Activated CD4-positive, alpha-beta T cell treated with anti-CD3 and anti-CD28 coated beads, Interleukin-2, amount 50 U/mL, for 48 hours (primary cell): ENCODE data around the gene PLEKHS1.
"Not testable (repeated sequence)": the region's sequence is repeated elsewhere in the genome, so short reads cannot be mapped to it uniquely, and the experiment has no call there.

ENCODE experiments used
- DNase-seq, 2 experiments: peaks; one replicate each; pipeline ENCODE4 v3.0.0-alpha.2; 2020

PLEKHS1 gene

GRCh38 chr10:113742466-113742865, 9.0 kb upstream of the PLEKHS1 start:
- no peak for DNase-seq

GRCh38 chr10:113743594-113743993, 7.9 kb upstream of the PLEKHS1 start:
- DNase-seq: no peak

GRCh38 chr10:113745374-113745773, 6.1 kb upstream of the PLEKHS1 start:
- DNase-seq: no peak

- no peak for DNase-seq
Measured at GRCh38 chr10:113746217-113746957, 5.1 kb upstream of the PLEKHS1 start.

- DNase-seq: no peak
Measured at GRCh38 chr10:113752553-113752952, 1.1 kb downstream of the PLEKHS1 start.

- no peak for DNase-seq
Measured at GRCh38 chr10:113753020-113753692, 1.7 kb downstream of the PLEKHS1 start.

- no peak for DNase-seq
Measured at GRCh38 chr10:113754125-113754524, 2.6 kb downstream of the PLEKHS1 start.

GRCh38 chr10:113754768-113755167, 3.3 kb downstream of the PLEKHS1 start:
- no peak for DNase-seq

- no peak for DNase-seq
Measured at GRCh38 chr10:113756940-113757543, 5.6 kb downstream of the PLEKHS1 start.

GRCh38 chr10:113762083-113762482, 10.6 kb downstream of the PLEKHS1 start:
- DNase-seq: no peak

- no peak for DNase-seq
Measured at GRCh38 chr10:113764582-113764981, 13.1 kb downstream of the PLEKHS1 start.

GRCh38 chr10:113765910-113766309, 14.4 kb downstream of the PLEKHS1 start:
- no peak for DNase-seq

GRCh38 chr10:113767222-113767621, 15.7 kb downstream of the PLEKHS1 start:
- no peak for DNase-seq

GRCh38 chr10:113770346-113770745, 18.9 kb downstream of the PLEKHS1 start:
- DNase-seq: no peak

- DNase-seq: not testable (repeated sequence)
Measured at GRCh38 chr10:113771131-113771530, 19.6 kb downstream of the PLEKHS1 start.

- DNase-seq: no peak
Measured at GRCh38 chr10:113775686-113776294, 24.3 kb downstream of the PLEKHS1 start.

GRCh38 chr10:113776553-113776952, 25.1 kb downstream of the PLEKHS1 start:
- DNase-seq: no peak

GRCh38 chr10:113780681-113781250, 29.3 kb downstream of the PLEKHS1 start:
- DNase-seq: no peak

- DNase-seq: no peak
Measured at GRCh38 chr10:113782367-113782766, 30.9 kb downstream of the PLEKHS1 start.

- DNase-seq: no peak
Measured at GRCh38 chr10:113782986-113783704, 31.7 kb downstream of the PLEKHS1 start.

- DNase-seq: no peak
Measured at GRCh38 chr10:113788604-113789083, 37.2 kb downstream of the PLEKHS1 start.

- no peak for DNase-seq
Measured at GRCh38 chr10:113791691-113792090, 40.2 kb downstream of the PLEKHS1 start.
